NCI-H460 (cell line): ENCODE measurements around the gene ERCC6L2. TPM values are rescaled to one million over a fixed set of nuclear protein-coding genes. Genes with fewer than 3 reads are reported as not detected.

Experiments used
- DNase-seq: peaks from one replicate; pipeline ENCODE4 v3.0.0-alpha.2; 2016; ENCODE audit warnings: low read depth; ENCODE audit errors: extremely low read depth
- total RNA-seq: library from RNA; depleted of rRNA; stranded (reverse); fragments of >200 nt; shearing (Covaris generic); gene quantifications from 2 replicates; pipeline ENCODE4 v1.2.3, GENCODE V29; 2014

The ERCC6L2 gene
- total RNA-seq, 1 experiment from 2014 or later: 62.2 TPM

GRCh38 chr9:95912773-95913172 lies 37.3 kb downstream of the ERCC6L2 start:
- no peak for DNase-seq

- DNase-seq: no peak
Measured at GRCh38 chr9:95920017-95920416, 44.5 kb downstream of the ERCC6L2 start.

- no peak for DNase-seq
Measured at GRCh38 chr9:95923794-95924193, 48.3 kb downstream of the ERCC6L2 start.

GRCh38 chr9:95924987-95925386 lies 49.5 kb downstream of the ERCC6L2 start:
- no peak for DNase-seq

- DNase-seq: no peak
Measured at GRCh38 chr9:95927271-95928004, 51.9 kb downstream of the ERCC6L2 start.

GRCh38 chr9:95930277-95930676 lies 54.8 kb downstream of the ERCC6L2 start:
- no peak for DNase-seq

GRCh38 chr9:95935861-95936578 lies 60.5 kb downstream of the ERCC6L2 start:
- DNase-seq: no peak

- no peak for DNase-seq
Measured at GRCh38 chr9:95936579-95937075, 61.1 kb downstream of the ERCC6L2 start.

- DNase-seq: no peak
Measured at GRCh38 chr9:95937131-95937530, 61.6 kb downstream of the ERCC6L2 start.

- DNase-seq: no peak
Measured at GRCh38 chr9:95938724-95939123, 63.2 kb downstream of the ERCC6L2 start.

GRCh38 chr9:95939472-95939871 lies 64.0 kb downstream of the ERCC6L2 start:
- no peak for DNase-seq

GRCh38 chr9:95940265-95940664 lies 64.8 kb downstream of the ERCC6L2 start:
- DNase-seq: no peak

GRCh38 chr9:95942016-95942415 lies 66.5 kb downstream of the ERCC6L2 start:
- no peak for DNase-seq

GRCh38 chr9:95947118-95947517 lies 71.6 kb downstream of the ERCC6L2 start:
- no peak for DNase-seq

GRCh38 chr9:95952471-95952870 lies 77.0 kb downstream of the ERCC6L2 start:
- no peak for DNase-seq

- no peak for DNase-seq
Measured at GRCh38 chr9:95953986-95954385, 78.5 kb downstream of the ERCC6L2 start.

- DNase-seq: no peak
Measured at GRCh38 chr9:95954940-95955339, 79.4 kb downstream of the ERCC6L2 start.

GRCh38 chr9:95962936-95963335 lies 87.4 kb downstream of the ERCC6L2 start:
- DNase-seq: no peak

GRCh38 chr9:95963659-95964058 lies 88.2 kb downstream of the ERCC6L2 start:
- no peak for DNase-seq

- no peak for DNase-seq
Measured at GRCh38 chr9:95966306-95966705, 90.8 kb downstream of the ERCC6L2 start.

GRCh38 chr9:95970317-95970716 lies 94.8 kb downstream of the ERCC6L2 start:
- no peak for DNase-seq

GRCh38 chr9:95971815-95972214 lies 96.3 kb downstream of the ERCC6L2 start:
- DNase-seq: no peak
